H1 (cell line): ENCODE measurements around the gene GRM7.

Experiments used
- ATF2 ChIP-seq: IDR thresholded peaks from 2 replicates; pipeline ENCODE4 v1.6.1; 2012; ENCODE audit warnings: low read length, inconsistent platforms
- ATF3 ChIP-seq: IDR thresholded peaks from 2 replicates; pipeline ENCODE4 v1.6.1; 2011; ENCODE audit warnings: low read depth, mild to moderate bottlenecking, low read length; ENCODE audit not compliant: insufficient read depth
- CEBPB ChIP-seq: IDR thresholded peaks from 2 replicates; pipeline ENCODE4 v1.6.1; 2012; ENCODE audit warnings: low read depth, low read length
- CHD2 ChIP-seq: IDR thresholded peaks from 2 replicates; pipeline ENCODE4 v1.6.1; 2012; ENCODE audit warnings: low read length, improper control_type of control experiment
- CTCF ChIP-seq, 3 experiments: IDR thresholded peaks; 1 replicate in 2 of 3; 2 replicates in 1 of 3; pipeline versions ENCODE4 v1.5.1 to v1.6.1; 2011; ENCODE audit warnings: low read length in 3 of 3, mild to moderate bottlenecking in 3 of 3, inconsistent platforms in 2 of 3, low read depth in 1 of 3, moderate library complexity in 1 of 3; ENCODE audit not compliant: insufficient read depth in 1 of 3; ENCODE audit errors: control extremely low read depth in 1 of 3
- EZH2 ChIP-seq: fragments of 200-600 bp; sonication (generic); IDR thresholded peaks from 2 replicates; pipeline ENCODE4 v1.7.1; 2012; ENCODE audit warnings: low read depth, mild to moderate bottlenecking, moderate library complexity, low read length, inconsistent platforms; ENCODE audit not compliant: severe bottlenecking
- HDAC6 ChIP-seq: IDR thresholded peaks from one replicate; pipeline ENCODE4 v1.7.1; 2012; ENCODE audit warnings: low read depth, mild to moderate bottlenecking, inconsistent platforms, low read length, moderate library complexity
- MAX ChIP-seq: IDR thresholded peaks from 2 replicates; pipeline ENCODE4 v1.6.1; 2012; ENCODE audit warnings: inconsistent platforms
- POLR2A ChIP-seq, 2 experiments: IDR thresholded peaks; 1 replicate in 1 of 2; 2 replicates in 1 of 2; pipeline ENCODE4 v1.6.1; 2011; ENCODE audit warnings: low read depth in 2 of 2, low read length in 2 of 2, mild to moderate bottlenecking in 2 of 2; ENCODE audit errors: control extremely low read depth in 1 of 2
- POLR2AphosphoS5 ChIP-seq: IDR thresholded peaks from 2 replicates; pipeline ENCODE4 v1.6.1; 2011; ENCODE audit warnings: low read depth, low read length
- TCF12 ChIP-seq: IDR thresholded peaks from 2 replicates; pipeline ENCODE4 v1.6.1; 2011; ENCODE audit warnings: low read depth, mild to moderate bottlenecking, low read length

- TF ChIP-seq POLR2A (IDR thresholded peaks at IDR 0.05; ENCODE audit: control extremely low read depth in 1 of 2, low read depth in 2 of 2, low read length in 2 of 2) (no peak), CTCF (IDR thresholded peaks at IDR 0.05; ENCODE audit: control extremely low read depth in 1 of 3, insufficient read depth in 1 of 3, low read depth in 1 of 3, low read length in 3 of 3) (peak in 1 of 3 experiments; percentile 50; a peak in 1 of 4 replicates), TCF12 (no peak), HDAC6 (no peak), EZH2 (no peak), CEBPB (no peak), CHD2 (no peak), POLR2AphosphoS5 (no peak), MAX (no peak), ATF2 (no peak), ATF3 (no peak)
Observed at GRCh38 chr3:7074217-7074616, 213.3 kb downstream of the GRM7 start.
